Measurements from ENCODE around the gene RIMBP3C.
"Not testable (repeated sequence)": the region's sequence is repeated elsewhere in the genome, so short reads cannot be mapped to it uniquely, and the experiment has no call there.

RIMBP3C gene

GRCh38 chr22:21573750-21574494 is 22.7 kb upstream of the RIMBP3C start:
- no peak for DNase-seq

- no peak for DNase-seq
Measured at GRCh38 chr22:21573293-21573734, 22.1 kb upstream of the RIMBP3C start.

- no peak for DNase-seq
Measured at GRCh38 chr22:21571679-21572078, 20.4 kb upstream of the RIMBP3C start.

- no peak for DNase-seq
Measured at GRCh38 chr22:21570398-21570797, 19.1 kb upstream of the RIMBP3C start.

GRCh38 chr22:21569459-21570170 is 18.4 kb upstream of the RIMBP3C start:
- DNase-seq, result no peak

GRCh38 chr22:21569076-21569427 is 17.8 kb upstream of the RIMBP3C start:
- not testable (repeated sequence) for DNase-seq

- DNase-seq, result peak; percentile 6
Measured at GRCh38 chr22:21568347-21569075, 17.2 kb upstream of the RIMBP3C start.

GRCh38 chr22:21567456-21568346 is 16.4 kb upstream of the RIMBP3C start, which contains the start of gene UBE2L3:
TSS of gene UBE2L3 (plus strand) at chr22:21567714. CDS start at chr22:21567745, 31 bp downstream.
- peak; percentile 77 for DNase-seq

GRCh38 chr22:21564411-21564810 is 13.2 kb upstream of the RIMBP3C start:
- no peak for DNase-seq

- DNase-seq, result no peak
Measured at GRCh38 chr22:21563912-21564311, 12.7 kb upstream of the RIMBP3C start.

GRCh38 chr22:21560657-21561056 is 9.4 kb upstream of the RIMBP3C start:
- DNase-seq, result not testable (repeated sequence)

GRCh38 chr22:21559345-21560125 is 8.3 kb upstream of the RIMBP3C start:
- DNase-seq, result not testable (repeated sequence)

GRCh38 chr22:21550678-21551047 is 598 bp downstream of the RIMBP3C start:
- not testable (repeated sequence) for DNase-seq

GRCh38 chr22:21550008-21550677 is 1.1 kb downstream of the RIMBP3C start:
- not testable (repeated sequence) for DNase-seq

GRCh38 chr22:21549558-21549957 is 1.7 kb downstream of the RIMBP3C start:
- not testable (repeated sequence) for DNase-seq

GRCh38 chr22:21544432-21545322 is 6.6 kb downstream of the RIMBP3C start:
- DNase-seq, result not testable (repeated sequence)

GRCh38 chr22:21539862-21540261 is 11.4 kb downstream of the RIMBP3C start:
- DNase-seq, result not testable (repeated sequence)

- DNase-seq, result not testable (repeated sequence)
Measured at GRCh38 chr22:21532863-21533648, 18.2 kb downstream of the RIMBP3C start.

GRCh38 chr22:21531525-21531924 is 19.7 kb downstream of the RIMBP3C start:
- DNase-seq, result not testable (repeated sequence)

All from HCEC 1CT (cell line).